Stimulated activated naive B cell treated with anti-CD40 and anti-IgM and Interleukin-4, amounts not matched to agents 10 μg/mL and 1 μg/mL and 100 μg/mL, for 72 hours (primary cell): ENCODE data around the gene KIF2C.

ENCODE experiments used
- ATAC-seq, 2 donors: fragments of 150-1000 bp; cut with Tn5 transposase; replicated peaks; 2 replicates each; pipeline ENCODE4 v1.10.0; 2021; ENCODE audit warnings: moderate library complexity in 1 of 2
- DNase-seq: peaks from one replicate; pipeline ENCODE4 v3.0.0; 2021
- H3K27ac Mint-ChIP-seq: one replicate; pipeline ENCODE4 v1.8.0; 2022; ENCODE audit warnings: mild to moderate bottlenecking, mixed read lengths
- H3K27me3 Mint-ChIP-seq, 2 donors: one replicate each; pipeline ENCODE4 v1.8.0; 2022; ENCODE audit warnings: mixed read lengths in 2 of 2
- H3K36me3 Mint-ChIP-seq, 2 donors: one replicate each; pipeline ENCODE4 v1.8.0; 2022; ENCODE audit warnings: mixed read lengths in 2 of 2, mild to moderate bottlenecking in 1 of 2
- H3K4me1 Mint-ChIP-seq, 2 donors: one replicate each; pipeline ENCODE4 v1.8.0; 2022; ENCODE audit warnings: mixed read lengths in 2 of 2, mild to moderate bottlenecking in 1 of 2
- H3K4me3 Mint-ChIP-seq, 2 donors: one replicate each; pipeline ENCODE4 v1.8.0; 2022; ENCODE audit warnings: mild to moderate bottlenecking in 2 of 2, mixed read lengths in 2 of 2, moderate library complexity in 1 of 2
- H3K9me3 Mint-ChIP-seq, 2 donors: one replicate each; pipeline ENCODE4 v1.8.0; 2022; ENCODE audit warnings: mixed read lengths in 2 of 2, mild to moderate bottlenecking in 1 of 2

Gene KIF2C

GRCh38 chr1:44817307-44817706 is 77.7 kb downstream of the KIF2C start:
- H3K4me3 Mint-ChIP-seq = peak overlapping the region in 1 of 2 donors; percentile 34
- peaks cover 7 to 25% of the 10 kb centered on the region in 2 donors for H3K36me3 Mint-ChIP-seq
- ATAC-seq (no peak), DNase-seq (no peak)
- peaks cover 34 to 71% of the 10 kb centered on the region in 2 donors for H3K4me1 Mint-ChIP-seq
- H3K9me3 Mint-ChIP-seq = no peaks in the 10 kb centered on the region
- H3K27ac Mint-ChIP-seq = no peak overlapping the region
- no peaks in the 10 kb centered on the region for H3K27me3 Mint-ChIP-seq
